ENCODE data around the gene KLHL2. TPM values are rescaled to one million over a fixed set of nuclear protein-coding genes. Genes with fewer than 3 reads are reported as not detected.
"Not testable (repeated sequence)": the region's sequence is repeated elsewhere in the genome, so short reads cannot be mapped to it uniquely, and the experiment has no call there.

KLHL2 gene, protein sequence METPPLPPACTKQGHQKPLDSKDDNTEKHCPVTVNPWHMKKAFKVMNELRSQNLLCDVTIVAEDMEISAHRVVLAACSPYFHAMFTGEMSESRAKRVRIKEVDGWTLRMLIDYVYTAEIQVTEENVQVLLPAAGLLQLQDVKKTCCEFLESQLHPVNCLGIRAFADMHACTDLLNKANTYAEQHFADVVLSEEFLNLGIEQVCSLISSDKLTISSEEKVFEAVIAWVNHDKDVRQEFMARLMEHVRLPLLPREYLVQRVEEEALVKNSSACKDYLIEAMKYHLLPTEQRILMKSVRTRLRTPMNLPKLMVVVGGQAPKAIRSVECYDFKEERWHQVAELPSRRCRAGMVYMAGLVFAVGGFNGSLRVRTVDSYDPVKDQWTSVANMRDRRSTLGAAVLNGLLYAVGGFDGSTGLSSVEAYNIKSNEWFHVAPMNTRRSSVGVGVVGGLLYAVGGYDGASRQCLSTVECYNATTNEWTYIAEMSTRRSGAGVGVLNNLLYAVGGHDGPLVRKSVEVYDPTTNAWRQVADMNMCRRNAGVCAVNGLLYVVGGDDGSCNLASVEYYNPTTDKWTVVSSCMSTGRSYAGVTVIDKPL
- total RNA-seq = 10 to 100 TPM in 1 of 2 donors, 1 to 10 TPM in 1; 9.1 to 17.1 TPM

DNA sequence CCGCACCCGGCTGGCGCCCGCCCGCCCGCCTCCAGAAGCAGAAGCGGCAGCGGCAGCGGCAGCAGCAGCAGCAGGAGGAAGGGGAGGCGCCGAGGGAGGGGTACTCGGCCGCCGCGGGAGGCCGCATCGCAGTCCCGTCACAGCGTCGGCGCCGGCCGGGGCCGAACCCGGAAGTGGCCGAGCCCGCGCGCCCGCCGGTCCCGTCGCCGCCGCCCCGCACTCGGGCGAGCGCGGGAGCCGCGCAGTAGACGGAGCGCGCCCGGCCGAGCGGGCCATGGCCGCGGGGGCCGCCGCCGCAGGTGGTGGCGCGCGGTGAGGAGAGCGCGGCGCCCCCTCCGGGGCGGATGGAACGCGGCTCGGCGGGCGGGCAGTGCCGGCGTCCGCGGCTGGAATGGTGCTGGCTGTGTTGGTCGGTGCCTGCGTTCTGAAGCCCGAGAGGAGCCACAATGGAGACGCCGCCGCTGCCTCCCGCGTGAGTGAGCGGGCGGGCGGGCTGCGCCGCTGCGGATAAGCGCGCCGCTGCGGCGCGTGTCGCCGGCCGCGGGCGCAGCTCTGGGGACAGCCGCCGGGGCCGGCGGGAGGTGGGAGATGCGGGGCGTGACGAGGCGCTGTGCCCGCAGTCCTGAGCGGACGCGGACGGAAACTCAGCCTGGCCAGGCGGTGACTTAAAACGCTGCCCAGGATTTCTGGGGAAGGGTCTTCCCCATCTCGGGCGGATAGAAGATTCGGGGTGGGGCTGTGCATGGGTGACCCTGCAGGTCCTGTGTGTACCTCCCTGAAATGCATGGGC, at the start of gene KLHL2:
Gene KLHL2 (plus strand): TSS at position 131 of the 790 bp plus-strand sequence. CDS start 316 bp downstream, at position 447.
- WGBS, 2 donors = 0% methylated on average over 8 to 102 of the region's 113 CpGs
- H3K4me1 ChIP-seq = peaks cover 25% of the 10 kb centered on the region
- TF ChIP-seq, protein P1, sequence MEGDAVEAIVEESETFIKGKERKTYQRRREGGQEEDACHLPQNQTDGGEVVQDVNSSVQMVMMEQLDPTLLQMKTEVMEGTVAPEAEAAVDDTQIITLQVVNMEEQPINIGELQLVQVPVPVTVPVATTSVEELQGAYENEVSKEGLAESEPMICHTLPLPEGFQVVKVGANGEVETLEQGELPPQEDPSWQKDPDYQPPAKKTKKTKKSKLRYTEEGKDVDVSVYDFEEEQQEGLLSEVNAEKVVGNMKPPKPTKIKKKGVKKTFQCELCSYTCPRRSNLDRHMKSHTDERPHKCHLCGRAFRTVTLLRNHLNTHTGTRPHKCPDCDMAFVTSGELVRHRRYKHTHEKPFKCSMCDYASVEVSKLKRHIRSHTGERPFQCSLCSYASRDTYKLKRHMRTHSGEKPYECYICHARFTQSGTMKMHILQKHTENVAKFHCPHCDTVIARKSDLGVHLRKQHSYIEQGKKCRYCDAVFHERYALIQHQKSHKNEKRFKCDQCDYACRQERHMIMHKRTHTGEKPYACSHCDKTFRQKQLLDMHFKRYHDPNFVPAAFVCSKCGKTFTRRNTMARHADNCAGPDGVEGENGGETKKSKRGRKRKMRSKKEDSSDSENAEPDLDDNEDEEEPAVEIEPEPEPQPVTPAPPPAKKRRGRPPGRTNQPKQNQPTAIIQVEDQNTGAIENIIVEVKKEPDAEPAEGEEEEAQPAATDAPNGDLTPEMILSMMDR (IDR thresholded peaks at IDR 0.05) = no peak
- peak in 2 of 3 donors; percentile 18 to 50 for TF ChIP-seq POLR2A (IDR thresholded peaks at IDR 0.05)

DNA sequence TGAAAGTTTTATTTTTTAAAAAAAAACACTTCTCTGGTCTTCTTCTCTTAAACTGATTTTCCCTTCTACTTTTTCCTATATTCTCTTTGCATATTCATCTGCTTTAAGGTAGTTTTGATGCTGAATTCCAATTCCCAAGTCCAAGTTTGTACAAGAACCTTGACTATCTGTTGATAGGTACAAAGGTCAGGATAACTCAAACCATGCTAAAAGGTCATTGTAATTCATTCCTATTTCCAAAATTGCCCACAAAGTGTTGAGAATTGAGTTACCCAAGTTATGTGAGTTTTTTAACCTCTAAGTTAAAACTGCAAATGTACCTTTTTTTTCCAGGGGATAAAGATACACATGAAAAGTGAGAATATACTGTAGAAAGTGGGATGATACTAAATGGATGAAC, 48.6 kb upstream of the KLHL2 start:
- no peak for TF ChIP-seq POLR2A (IDR thresholded peaks at IDR 0.05)
- TF ChIP-seq, protein P1 (IDR thresholded peaks at IDR 0.05) = no peak
- no peak for DNase-seq

More for the DNA sequence above, at the start of gene KLHL2:
- no peaks in the 10 kb centered on the region for H3K36me3 ChIP-seq (replicated peaks in 1 of 2; ENCODE audit: insufficient read depth in 1 of 2, low read depth in 2 of 2)
- peak within 1 kb of the TSS; percentile 75 to 92 (median 85) for H3K27ac ChIP-seq
- no peaks in the 10 kb centered on the region for H3K9me3 ChIP-seq
- H3K27me3 ChIP-seq = no peaks in the 10 kb centered on the region
- H3K4me3 ChIP-seq = peak within 1 kb of the TSS in 1 of 2 donors; percentile 68
- peak; percentile 82 to 88 (median 84) for DNase-seq
- ATAC-seq = peak; percentile 97
- intact Hi-C loops (cut with DNase I) = no loop called here

DNA sequence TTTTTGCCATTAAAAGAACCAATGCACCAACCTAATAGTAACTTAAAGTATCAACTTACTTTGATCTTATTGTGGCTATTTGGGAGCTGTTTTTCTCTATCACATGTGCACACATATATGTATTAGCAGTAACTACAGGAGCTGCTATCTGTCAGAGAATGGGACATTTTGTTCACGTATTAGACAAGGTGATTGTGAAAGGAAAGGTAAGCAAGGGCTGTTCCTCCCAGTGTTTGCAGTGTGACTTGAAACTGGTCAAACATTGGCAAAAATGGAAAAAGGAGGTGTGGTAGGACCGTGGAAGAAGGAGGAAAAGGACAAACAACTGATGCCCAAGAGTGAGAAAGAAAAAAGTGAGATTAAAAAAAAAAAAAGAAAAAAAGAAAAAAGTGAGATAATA, 43.1 kb upstream of the KLHL2 start:
- H3K36me3 ChIP-seq (replicated peaks in 1 of 2; ENCODE audit: insufficient read depth in 1 of 2, low read depth in 2 of 2) = no peaks in the 10 kb centered on the region
- WGBS, 2 donors = 32 to 36% methylated on average over 2 of the region's 2 CpGs
- H3K27me3 ChIP-seq = no peaks in the 10 kb centered on the region
- H3K4me3 ChIP-seq = no peak overlapping the region
- ATAC-seq (no peak), DNase-seq (no peak)
- TF ChIP-seq POLR2A (IDR thresholded peaks at IDR 0.05) = no peak
- TF ChIP-seq, protein P1 (IDR thresholded peaks at IDR 0.05) = no peak
- H3K27ac ChIP-seq = no peak overlapping the region
- intact Hi-C loops (cut with DNase I) = no loop called here
- H3K4me1 ChIP-seq = no peaks in the 10 kb centered on the region
- no peaks in the 10 kb centered on the region for H3K9me3 ChIP-seq

More for the DNA sequence above, 48.6 kb upstream of the KLHL2 start:
- ATAC-seq = no peak
- no peak overlapping the region for H3K4me3 ChIP-seq
- H3K36me3 ChIP-seq (replicated peaks in 1 of 2; ENCODE audit: insufficient read depth in 1 of 2, low read depth in 2 of 2) = no peaks in the 10 kb centered on the region
- H3K27me3 ChIP-seq = no peaks in the 10 kb centered on the region
- no peak overlapping the region for H3K27ac ChIP-seq
- intact Hi-C loops (cut with DNase I) = no loop called here
- H3K9me3 ChIP-seq = no peaks in the 10 kb centered on the region
- no peaks in the 10 kb centered on the region for H3K4me1 ChIP-seq

DNA sequence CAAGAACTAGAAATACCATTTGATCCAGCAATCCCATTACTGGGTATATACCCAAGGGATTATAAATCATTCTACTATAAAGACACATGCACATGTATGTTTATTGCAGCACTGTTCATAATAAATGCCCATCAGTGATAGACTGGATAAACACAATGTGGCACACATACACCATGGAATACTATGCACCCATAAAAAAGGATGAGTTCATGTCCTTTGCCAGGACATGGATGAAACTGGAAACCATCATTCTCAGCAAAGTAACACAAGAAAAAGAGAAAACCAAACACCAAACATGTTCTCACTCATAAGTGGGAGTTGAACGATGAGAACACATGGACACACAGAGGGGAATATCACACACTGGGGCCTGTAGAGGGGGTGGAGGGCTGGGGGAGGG, 40.5 kb upstream of the KLHL2 start:
- H3K27me3 ChIP-seq; intact Hi-C loops (cut with DNase I); H3K9me3 ChIP-seq; ATAC-seq; DNase-seq; H3K36me3 ChIP-seq (replicated peaks in 1 of 2; ENCODE audit: insufficient read depth in 1 of 2, low read depth in 2 of 2); H3K4me1 ChIP-seq; H3K4me3 ChIP-seq; H3K27ac ChIP-seq: not testable (repeated sequence)
- 85 to 94% methylated on average over 1 of the region's 1 CpG for WGBS, 2 donors

DNA sequence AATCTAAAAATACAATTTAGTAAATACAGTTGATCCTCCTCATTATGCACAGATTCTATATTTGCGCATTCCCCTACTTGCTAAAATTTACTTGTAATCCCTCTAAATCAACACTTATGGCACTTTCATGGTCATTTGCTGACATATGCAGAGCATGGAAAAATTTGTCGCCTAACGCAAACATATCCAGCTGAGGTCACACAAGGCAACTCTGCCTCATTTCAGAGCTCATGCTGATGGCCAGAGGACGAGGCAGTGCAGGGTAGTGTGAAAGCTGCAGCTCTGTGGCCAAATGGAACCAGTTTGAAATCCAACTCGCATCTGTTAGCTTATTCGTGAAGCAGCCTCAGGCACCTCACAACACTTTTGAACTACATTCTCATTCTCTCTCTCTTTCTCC, 39.7 kb upstream of the KLHL2 start:
- Histone ChIP-seq H3K9me3 (no peaks in the 10 kb centered on the region), H3K4me1 (no peaks in the 10 kb centered on the region), H3K4me3 (no peak overlapping the region), H3K27me3 (no peaks in the 10 kb centered on the region), H3K36me3 (replicated peaks in 1 of 2; ENCODE audit: insufficient read depth in 1 of 2, low read depth in 2 of 2) (no peaks in the 10 kb centered on the region), H3K27ac (no peak overlapping the region)
- TF ChIP-seq POLR2A (IDR thresholded peaks at IDR 0.05) = no peak
- TF ChIP-seq, protein P1 (IDR thresholded peaks at IDR 0.05) = no peak
- no peak for DNase-seq
- intact Hi-C loops (cut with DNase I) = no loop called here
- ATAC-seq = no peak
- WGBS, 2 donors = 37 to 42% methylated on average over 6 of the region's 6 CpGs

Measured in body of pancreas (tissue), 4 donors.